Lower lobe of right lung (tissue), 2 donors: ENCODE measurements around the gene RASGRP3. TPM values are rescaled to one million over a fixed set of nuclear protein-coding genes. Genes with fewer than 3 reads are reported as not detected.

ENCODE experiments used
- ATAC-seq, 2 donors: fragments of 200-7000 bp; cut with Tn5 transposase; one replicate each; pipeline ENCODE4 v1.9.1; 2020 to 2022; ENCODE audit warnings: mild to moderate bottlenecking in 2 of 2, moderate library complexity in 2 of 2
- DNase-seq: peaks from one replicate; pipeline ENCODE4 v3.0.0-alpha.2; 2020
- H3K27ac ChIP-seq: fragments of 200-600 bp; one replicate; pipeline ENCODE4 v1.8.0; 2022
- H3K27me3 ChIP-seq: fragments of 200-600 bp; one replicate; pipeline ENCODE4 v1.8.0; 2022; ENCODE audit warnings: low read depth
- H3K36me3 ChIP-seq: fragments of 200-600 bp; one replicate; pipeline ENCODE4 v1.8.0; 2022; ENCODE audit warnings: mild to moderate bottlenecking
- H3K4me1 ChIP-seq: fragments of 200-600 bp; one replicate; pipeline ENCODE4 v1.8.0; 2022
- H3K4me3 ChIP-seq: fragments of 200-600 bp; one replicate; pipeline ENCODE4 v1.8.0; 2022; ENCODE audit warnings: mild to moderate bottlenecking
- H3K9me3 ChIP-seq: fragments of 200-600 bp; one replicate; pipeline ENCODE4 v1.8.0; 2022
- intact Hi-C: fragments of 100-400 bp; cut with DNase I; formaldehyde crosslinking; loops from one replicate; pipeline ENCODE4 v1.11.0; 2022
- long read RNA-seq: library from polyadenylated mRNA; unstranded; transcript quantifications from one replicate; pipeline ENCODE4 v2.0.0, GENCODE V29; 2021
- total RNA-seq: library from RNA; stranded (reverse); fragmentation: NEBNext Ultra II Directional; extraction: Animal tissue kit (Norgen Biotek cat#: 25700); gene quantifications from one replicate; pipeline ENCODE4 v1.2.1, GENCODE V29; 2021
- TF ChIP-seq, protein P1 (sequence below): fragments of 200-600 bp; IDR thresholded peaks from one replicate; pipeline ENCODE4 v1.8.0; 2022; ENCODE audit warnings: antibody characterized with exemption, mild to moderate bottlenecking
- donor health status: DM: no; HTN: yes; CAD: no; lungs with severe emphysema.

Gene RASGRP3, protein sequence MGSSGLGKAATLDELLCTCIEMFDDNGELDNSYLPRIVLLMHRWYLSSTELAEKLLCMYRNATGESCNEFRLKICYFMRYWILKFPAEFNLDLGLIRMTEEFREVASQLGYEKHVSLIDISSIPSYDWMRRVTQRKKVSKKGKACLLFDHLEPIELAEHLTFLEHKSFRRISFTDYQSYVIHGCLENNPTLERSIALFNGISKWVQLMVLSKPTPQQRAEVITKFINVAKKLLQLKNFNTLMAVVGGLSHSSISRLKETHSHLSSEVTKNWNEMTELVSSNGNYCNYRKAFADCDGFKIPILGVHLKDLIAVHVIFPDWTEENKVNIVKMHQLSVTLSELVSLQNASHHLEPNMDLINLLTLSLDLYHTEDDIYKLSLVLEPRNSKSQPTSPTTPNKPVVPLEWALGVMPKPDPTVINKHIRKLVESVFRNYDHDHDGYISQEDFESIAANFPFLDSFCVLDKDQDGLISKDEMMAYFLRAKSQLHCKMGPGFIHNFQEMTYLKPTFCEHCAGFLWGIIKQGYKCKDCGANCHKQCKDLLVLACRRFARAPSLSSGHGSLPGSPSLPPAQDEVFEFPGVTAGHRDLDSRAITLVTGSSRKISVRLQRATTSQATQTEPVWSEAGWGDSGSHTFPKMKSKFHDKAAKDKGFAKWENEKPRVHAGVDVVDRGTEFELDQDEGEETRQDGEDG
- total RNA-seq = 13.7 TPM
- long read RNA-seq, full-length matches to known transcripts = 7 of 13 reads
- long read RNA-seq, partial matches to known transcripts = 2 of 13 reads
- long read RNA-seq, other reads (novel, unspliced or antisense) = 4 of 13 reads

DNA sequence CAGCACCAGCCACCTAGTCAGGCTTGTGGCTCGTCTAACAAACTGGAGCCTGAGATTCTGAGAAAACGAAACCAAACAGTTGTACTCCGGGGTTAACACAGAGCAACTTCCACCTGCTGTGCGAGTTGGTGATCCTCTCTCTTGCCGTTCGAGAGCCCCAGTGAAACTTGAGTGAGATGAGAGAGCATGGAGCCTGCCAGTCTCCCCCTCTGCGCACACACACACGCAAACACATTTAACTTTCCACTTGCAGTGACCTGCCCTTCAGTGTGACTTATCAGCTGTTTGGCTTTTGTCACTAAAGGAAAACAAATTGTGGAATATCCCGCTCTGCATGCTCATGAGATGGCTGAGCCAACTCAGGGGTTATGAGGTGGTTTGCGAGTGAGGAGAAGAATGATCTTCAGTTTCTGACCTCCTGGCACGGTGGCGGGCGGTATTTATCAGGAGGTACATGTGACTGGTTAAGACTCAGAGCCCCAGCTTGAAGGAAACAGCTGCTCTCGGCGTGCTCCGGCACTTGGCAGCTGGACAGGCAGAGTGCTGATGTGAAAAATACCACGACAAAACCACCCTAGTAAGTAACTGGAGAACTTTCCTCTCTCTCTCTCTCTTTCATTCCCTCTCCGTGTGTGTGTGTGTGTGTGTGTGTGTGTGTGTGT lies at the start of gene RASGRP3:
Gene RASGRP3 (plus strand): TSS at position 519 of the 662 bp plus-strand sequence. CDS start 38,488 bp downstream, outside the sequence.
- Histone ChIP-seq H3K9me3 (no peaks in the 10 kb centered on the region), H3K27me3 (no peaks in the 10 kb centered on the region), H3K4me1 (peaks cover 28% of the 10 kb centered on the region), H3K36me3 (no peaks in the 10 kb centered on the region), H3K27ac (peak within 1 kb of the TSS; percentile 87), H3K4me3 (peak within 1 kb of the TSS; percentile 67)
- intact Hi-C loops = no loop called here
- peak; percentile 86 to 88 for ATAC-seq
- peak; percentile 83 for DNase-seq
- TF ChIP-seq, protein P1, sequence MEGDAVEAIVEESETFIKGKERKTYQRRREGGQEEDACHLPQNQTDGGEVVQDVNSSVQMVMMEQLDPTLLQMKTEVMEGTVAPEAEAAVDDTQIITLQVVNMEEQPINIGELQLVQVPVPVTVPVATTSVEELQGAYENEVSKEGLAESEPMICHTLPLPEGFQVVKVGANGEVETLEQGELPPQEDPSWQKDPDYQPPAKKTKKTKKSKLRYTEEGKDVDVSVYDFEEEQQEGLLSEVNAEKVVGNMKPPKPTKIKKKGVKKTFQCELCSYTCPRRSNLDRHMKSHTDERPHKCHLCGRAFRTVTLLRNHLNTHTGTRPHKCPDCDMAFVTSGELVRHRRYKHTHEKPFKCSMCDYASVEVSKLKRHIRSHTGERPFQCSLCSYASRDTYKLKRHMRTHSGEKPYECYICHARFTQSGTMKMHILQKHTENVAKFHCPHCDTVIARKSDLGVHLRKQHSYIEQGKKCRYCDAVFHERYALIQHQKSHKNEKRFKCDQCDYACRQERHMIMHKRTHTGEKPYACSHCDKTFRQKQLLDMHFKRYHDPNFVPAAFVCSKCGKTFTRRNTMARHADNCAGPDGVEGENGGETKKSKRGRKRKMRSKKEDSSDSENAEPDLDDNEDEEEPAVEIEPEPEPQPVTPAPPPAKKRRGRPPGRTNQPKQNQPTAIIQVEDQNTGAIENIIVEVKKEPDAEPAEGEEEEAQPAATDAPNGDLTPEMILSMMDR = no peak

DNA sequence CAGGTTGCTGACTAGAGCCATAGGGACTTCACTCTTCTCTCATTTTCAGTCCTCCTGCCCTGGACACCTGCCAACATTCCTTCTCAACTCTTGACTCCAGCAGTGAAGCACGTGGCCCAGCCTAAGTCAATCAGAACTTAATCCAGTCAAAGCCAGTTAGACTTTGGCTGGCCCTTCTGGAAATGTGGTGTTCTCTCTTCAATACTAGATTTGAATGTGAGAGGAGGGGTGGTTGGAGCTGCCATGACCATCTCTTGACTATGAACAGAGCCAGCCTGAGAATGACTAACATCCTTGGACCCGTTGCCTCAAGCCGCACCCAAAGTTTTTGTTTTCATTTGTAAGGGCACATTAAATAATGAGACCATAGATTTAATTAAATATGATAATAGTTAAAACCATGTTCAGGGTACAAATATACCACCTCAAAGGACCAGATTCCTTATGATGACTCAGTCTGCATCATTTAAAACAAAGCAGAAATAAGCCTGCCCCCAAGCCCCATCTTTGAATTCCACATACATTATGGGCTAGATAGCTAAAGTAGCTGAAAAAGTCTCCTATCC lies 49.7 kb upstream of the RASGRP3 start:
- DNase-seq (no peak), ATAC-seq (peak; percentile 65 to 73)
- intact Hi-C loops = no loop called here
- Histone ChIP-seq H3K4me1 (no peaks in the 10 kb centered on the region), H3K36me3 (no peaks in the 10 kb centered on the region), H3K27me3 (no peaks in the 10 kb centered on the region), H3K9me3 (no peaks in the 10 kb centered on the region), H3K4me3 (no peak overlapping the region), H3K27ac (no peak overlapping the region)
- TF ChIP-seq, protein P1 = no peak

DNA sequence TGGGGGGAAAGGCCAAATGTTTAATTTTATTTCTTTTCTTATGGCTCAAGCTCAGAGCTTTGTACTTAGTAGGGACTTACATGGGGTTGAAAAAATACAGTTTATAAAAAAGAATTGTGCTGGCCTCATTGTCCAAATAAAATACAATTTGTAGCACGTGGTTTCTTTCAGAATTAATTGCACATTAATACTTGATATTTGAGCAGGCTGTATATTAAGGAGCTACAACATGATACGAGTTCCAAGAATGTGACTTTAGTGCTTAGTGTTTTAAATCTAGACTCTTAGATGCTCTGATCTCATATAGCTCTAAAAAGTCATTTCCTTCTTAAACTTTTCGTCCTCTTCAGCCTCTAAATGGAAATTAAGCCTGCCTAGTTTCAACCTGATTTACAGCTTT lies 46.4 kb upstream of the RASGRP3 start:
- TF ChIP-seq, protein P1 = no peak
- intact Hi-C loops = no loop called here
- DNase-seq (no peak), ATAC-seq (no peak)
- H3K4me1 ChIP-seq = no peaks in the 10 kb centered on the region
- no peaks in the 10 kb centered on the region for H3K9me3 ChIP-seq
- no peak overlapping the region for H3K4me3 ChIP-seq
- no peaks in the 10 kb centered on the region for H3K36me3 ChIP-seq
- H3K27ac ChIP-seq = no peak overlapping the region
- no peaks in the 10 kb centered on the region for H3K27me3 ChIP-seq

DNA sequence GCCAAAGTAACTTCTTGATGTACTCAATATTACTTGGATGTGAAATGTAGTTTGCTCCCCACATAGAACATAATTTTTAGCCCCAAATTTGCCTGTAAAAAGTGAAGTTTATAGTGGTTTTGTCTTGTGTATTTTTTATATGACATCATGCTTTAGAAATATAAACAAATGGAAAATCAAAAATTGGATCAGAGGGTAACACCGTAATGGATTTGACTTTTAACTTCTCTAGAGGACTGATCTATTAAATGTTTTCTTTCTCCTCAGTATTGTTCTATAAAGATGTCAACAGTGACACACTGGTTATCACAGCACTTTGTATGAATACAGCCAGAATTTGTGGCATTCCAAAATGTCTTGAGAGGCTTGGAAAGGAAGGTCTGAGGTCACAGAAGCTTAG lies 45.6 kb upstream of the RASGRP3 start:
- H3K9me3 ChIP-seq = no peaks in the 10 kb centered on the region

More for the DNA sequence above, 45.6 kb upstream of the RASGRP3 start:
- no peak for DNase-seq
- Histone ChIP-seq H3K4me3 (no peak overlapping the region), H3K27me3 (no peaks in the 10 kb centered on the region), H3K4me1 (no peaks in the 10 kb centered on the region), H3K27ac (no peak overlapping the region), H3K36me3 (no peaks in the 10 kb centered on the region)
- intact Hi-C loops = no loop called here
- TF ChIP-seq, protein P1 = no peak
- ATAC-seq = no peak
